Karpas-422 (cell line): ENCODE data around the gene NFATC4. TPM values are rescaled to one million over a fixed set of nuclear protein-coding genes. Genes with fewer than 3 reads are reported as not detected.
A peak's percentile ranks its signal among the peaks of the same experiment; 100 is the strongest.

ENCODE experiments used
- DNase-seq: peaks from one replicate; pipeline ENCODE4 v3.0.0-alpha.2; 2015
- H2AFZ ChIP-seq: fragments of 200-600 bp; sonication (generic); 2 replicates; pipeline ENCODE4 v1.6.1; 2014; ENCODE audit warnings: antibody characterized with exemption, low read length, mixed read lengths
- H3K27ac ChIP-seq: fragments of 200-600 bp; sonication (generic); 2 replicates; pipeline ENCODE4 v1.5.1; 2014; ENCODE audit warnings: mild to moderate bottlenecking, low read length, moderate library complexity
- H3K27me3 ChIP-seq: fragments of 200-600 bp; sonication (generic); 2 replicates; pipeline ENCODE4 v1.6.1; 2014; ENCODE audit warnings: low read length, mixed read lengths
- H3K36me3 ChIP-seq: fragments of 200-600 bp; sonication (generic); 2 replicates; pipeline ENCODE4 v1.6.1; 2014; ENCODE audit warnings: low read length, mixed read lengths; ENCODE audit not compliant: insufficient read depth
- H3K4me1 ChIP-seq: fragments of 200-600 bp; sonication (generic); 2 replicates; pipeline ENCODE4 v1.6.1; 2014; ENCODE audit warnings: mild to moderate bottlenecking, low read length, mixed read lengths
- H3K4me2 ChIP-seq: fragments of 200-600 bp; sonication (generic); 2 replicates; pipeline ENCODE4 v1.6.1; 2014; ENCODE audit warnings: low read length, low read depth, mild to moderate bottlenecking; ENCODE audit not compliant: poor library complexity, severe bottlenecking
- H3K4me3 ChIP-seq: fragments of 200-600 bp; sonication (generic); 2 replicates; pipeline ENCODE4 v1.5.1; 2014; ENCODE audit warnings: mild to moderate bottlenecking, antibody characterized with exemption, low read length, mixed read lengths
- H3K79me2 ChIP-seq: fragments of 200-600 bp; sonication (generic); 2 replicates; pipeline ENCODE4 v1.6.1; 2014; ENCODE audit warnings: mild to moderate bottlenecking, low read length, mixed read lengths
- H3K9ac ChIP-seq: fragments of 200-600 bp; sonication (generic); 2 replicates; pipeline ENCODE4 v1.6.0; 2014; ENCODE audit warnings: low read length
- H3K9me2 ChIP-seq: fragments of 200-600 bp; sonication (generic), shearing (Covaris generic); replicated peaks from 2 replicates; pipeline ENCODE4 v1.6.0; 2014; ENCODE audit warnings: mild to moderate bottlenecking, low read length, moderate library complexity; ENCODE audit not compliant: insufficient read depth
- H3K9me3 ChIP-seq: fragments of 300-700, 200-600 bp; sonication (generic); 2 replicates; pipeline ENCODE4 v1.6.1; 2014; ENCODE audit warnings: low read length, mixed read lengths
- H4K20me1 ChIP-seq: fragments of 200-600 bp; sonication (generic); 2 replicates; pipeline ENCODE4 v1.6.1; 2014; ENCODE audit warnings: mild to moderate bottlenecking, antibody characterized with exemption, low read length, low read depth; ENCODE audit not compliant: insufficient read depth
- total RNA-seq: library from RNA; depleted of rRNA; stranded (reverse); fragments of >200 nt; shearing (Covaris generic); gene quantifications from 2 replicates; pipeline ENCODE4 v1.2.3, GENCODE V29; 2014; ENCODE audit warnings: low replicate concordance

The NFATC4 gene
- total RNA-seq, 1 experiment from 2014 or later, result 19.9 TPM

DNA sequence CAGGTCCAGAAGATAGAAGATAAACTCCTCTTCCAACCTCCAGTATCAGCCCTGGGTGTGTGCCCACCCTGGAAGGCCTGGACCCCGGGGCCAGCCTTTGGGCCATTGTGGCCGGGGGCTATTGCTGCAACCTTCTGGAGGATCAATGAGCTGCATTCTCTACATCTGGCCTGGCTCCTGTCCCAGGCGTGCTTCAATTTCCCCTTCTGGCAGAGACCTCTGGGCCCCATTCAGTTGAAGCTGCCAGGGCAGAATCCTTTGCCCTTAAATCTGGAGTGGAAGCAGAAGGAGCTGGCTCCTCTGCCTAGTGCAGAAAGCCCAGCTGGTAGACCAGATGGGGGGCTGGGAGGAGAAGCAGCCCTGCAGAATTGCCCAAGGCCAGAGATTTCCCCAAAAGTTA lies 40.8 kb downstream of the NFATC4 start:
- H3K9me2 ChIP-seq, result no peaks in the 10 kb centered on the region
- DNase-seq, result no peak
- no peak overlapping the region for H3K4me2 ChIP-seq
- no peaks in the 10 kb centered on the region for H3K79me2 ChIP-seq
- no peak overlapping the region for H3K9ac ChIP-seq
- H2AFZ ChIP-seq, result no peak overlapping the region
- no peaks in the 10 kb centered on the region for H3K4me1 ChIP-seq
- no peaks in the 10 kb centered on the region for H3K9me3 ChIP-seq
- no peaks in the 10 kb centered on the region for H4K20me1 ChIP-seq
- H3K4me3 ChIP-seq, result no peak overlapping the region
- no peak overlapping the region for H3K27ac ChIP-seq
- no peaks in the 10 kb centered on the region for H3K36me3 ChIP-seq
- no peaks in the 10 kb centered on the region for H3K27me3 ChIP-seq

DNA sequence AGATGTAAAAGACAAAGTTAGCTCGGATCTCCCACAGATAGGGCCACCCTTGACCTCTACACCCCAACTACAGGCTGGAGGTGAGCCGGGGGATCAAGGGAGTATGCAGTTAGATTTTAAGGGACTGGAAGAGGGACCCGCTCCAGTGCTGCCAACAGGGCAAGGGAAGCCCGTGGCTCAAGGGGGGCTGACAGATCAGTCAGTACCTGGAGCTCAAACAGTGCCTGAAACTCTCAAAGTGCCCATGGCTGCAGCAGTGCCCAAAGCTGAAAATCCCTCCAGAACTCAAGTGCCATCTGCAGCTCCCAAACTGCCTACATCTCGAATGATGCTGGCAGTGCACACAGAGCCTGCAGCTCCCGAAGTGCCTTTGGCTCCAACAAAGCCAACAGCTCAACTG lies 41.2 kb downstream of the NFATC4 start:
- Histone ChIP-seq H3K9me3 (no peaks in the 10 kb centered on the region), H3K27me3 (no peaks in the 10 kb centered on the region), H3K79me2 (no peaks in the 10 kb centered on the region), H4K20me1 (no peaks in the 10 kb centered on the region), H3K4me1 (no peaks in the 10 kb centered on the region), H3K4me2 (no peak overlapping the region), H3K27ac (no peak overlapping the region), H2AFZ (no peak overlapping the region), H3K4me3 (no peak overlapping the region), H3K9me2 (no peaks in the 10 kb centered on the region), H3K9ac (no peak overlapping the region), H3K36me3 (no peaks in the 10 kb centered on the region)
- no peak for DNase-seq

DNA sequence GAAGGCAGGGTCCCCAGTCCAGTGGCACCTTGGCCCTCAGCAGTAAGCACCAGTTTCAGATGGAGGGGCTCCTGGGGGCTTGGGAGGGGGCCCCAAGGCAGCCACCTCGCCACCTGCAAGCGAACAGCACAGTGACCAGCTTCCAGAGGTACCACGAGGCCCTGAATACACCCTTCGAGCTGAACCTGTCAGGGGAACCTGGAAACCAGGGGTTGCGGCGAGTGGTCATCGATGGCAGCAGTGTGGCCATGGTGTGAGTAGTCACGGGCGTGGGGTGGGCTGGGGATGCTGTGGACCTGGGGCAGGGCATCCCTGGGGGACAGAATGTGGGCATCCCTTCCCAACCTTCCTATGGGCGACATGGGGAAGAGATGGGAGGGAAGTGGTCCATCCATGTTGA lies 42.0 kb downstream of the NFATC4 start:
- Histone ChIP-seq H3K4me3 (no peak overlapping the region), H3K4me1 (no peaks in the 10 kb centered on the region), H2AFZ (no peak overlapping the region), H3K4me2 (no peak overlapping the region), H3K9ac (no peak overlapping the region), H3K27me3 (no peaks in the 10 kb centered on the region), H3K79me2 (no peaks in the 10 kb centered on the region), H3K9me3 (no peaks in the 10 kb centered on the region), H3K27ac (no peak overlapping the region), H4K20me1 (no peaks in the 10 kb centered on the region), H3K9me2 (no peaks in the 10 kb centered on the region), H3K36me3 (no peaks in the 10 kb centered on the region)
- DNase-seq, result no peak

DNA sequence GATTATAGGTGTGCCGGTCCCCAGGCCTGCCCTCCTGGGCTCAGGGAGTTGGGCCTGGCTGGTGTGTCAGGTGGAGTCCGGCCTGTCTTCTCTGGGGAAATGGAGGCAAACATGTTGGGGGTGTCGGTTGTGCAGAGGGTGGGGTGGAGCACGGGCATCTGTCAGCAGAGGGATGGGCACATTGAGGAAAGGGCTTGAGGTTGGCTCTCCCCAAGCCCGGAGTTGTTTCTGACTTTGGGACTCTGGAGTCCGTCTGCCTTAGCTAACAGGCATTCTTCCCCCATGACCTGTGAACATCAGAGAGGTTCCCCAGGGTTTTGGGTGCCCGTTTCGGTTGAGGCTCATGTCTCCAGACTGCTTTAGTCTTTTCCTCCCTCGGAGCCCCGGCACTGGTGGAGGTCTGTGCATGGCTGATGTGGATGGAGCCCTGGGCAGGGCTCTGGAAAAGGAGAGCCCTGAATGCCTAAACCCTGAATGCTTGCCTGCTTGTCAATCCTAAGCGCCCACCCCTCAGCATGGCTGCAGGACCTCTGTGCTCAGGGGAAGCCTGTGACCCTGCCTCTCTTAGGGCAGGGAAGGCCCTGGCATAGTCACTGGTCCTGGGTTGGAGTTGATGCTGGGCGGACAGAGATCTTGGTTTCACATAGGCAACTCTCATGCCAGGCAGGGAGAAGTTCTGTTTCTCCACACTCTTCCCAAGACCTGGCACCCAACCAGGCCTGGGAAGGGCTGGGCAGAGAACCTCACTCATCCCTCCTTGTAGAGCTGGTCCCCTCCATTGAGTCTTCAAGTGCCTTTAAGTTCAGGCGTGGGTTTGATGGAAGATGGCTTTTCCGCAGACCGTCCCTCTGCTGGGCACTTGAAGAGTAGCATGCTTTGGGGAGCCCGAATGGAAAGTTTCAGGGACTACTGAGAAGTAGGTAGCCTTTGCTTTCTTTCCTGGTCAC lies 43.7 kb downstream of the NFATC4 start:
- no peak overlapping the region for H3K4me2 ChIP-seq
- peak; percentile 85 for DNase-seq
- H3K79me2 ChIP-seq, result no peaks in the 10 kb centered on the region
- no peak overlapping the region for H3K4me3 ChIP-seq
- H3K9me3 ChIP-seq, result no peaks in the 10 kb centered on the region
- no peaks in the 10 kb centered on the region for H3K27me3 ChIP-seq
- no peak overlapping the region for H3K27ac ChIP-seq
- H3K9me2 ChIP-seq, result no peaks in the 10 kb centered on the region
- no peaks in the 10 kb centered on the region for H3K36me3 ChIP-seq
- H3K4me1 ChIP-seq, result no peaks in the 10 kb centered on the region
- no peak overlapping the region for H2AFZ ChIP-seq
- no peak overlapping the region for H3K9ac ChIP-seq
- H4K20me1 ChIP-seq, result no peaks in the 10 kb centered on the region

DNA sequence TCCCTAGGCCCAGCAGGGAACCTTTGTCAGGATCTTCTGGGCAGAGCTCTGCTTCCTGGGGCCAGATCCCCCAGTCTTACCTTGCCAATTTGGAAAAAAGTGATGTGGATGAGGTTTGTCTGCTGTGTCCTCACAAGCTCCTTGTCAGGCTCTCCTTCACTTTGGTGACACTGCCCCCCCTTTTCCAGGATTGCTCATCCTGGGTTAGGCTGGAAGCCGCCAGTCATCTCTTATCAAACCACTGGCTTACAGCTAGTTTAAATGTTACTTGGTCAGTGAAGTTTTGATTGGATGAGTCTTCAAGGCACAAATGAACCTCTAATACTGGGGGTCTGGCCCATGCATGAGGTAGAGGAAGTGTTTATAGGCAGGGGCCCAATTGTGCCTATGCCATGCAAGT lies 46.1 kb downstream of the NFATC4 start:
- no peak for DNase-seq
- no peak overlapping the region for H3K27ac ChIP-seq

DNA sequence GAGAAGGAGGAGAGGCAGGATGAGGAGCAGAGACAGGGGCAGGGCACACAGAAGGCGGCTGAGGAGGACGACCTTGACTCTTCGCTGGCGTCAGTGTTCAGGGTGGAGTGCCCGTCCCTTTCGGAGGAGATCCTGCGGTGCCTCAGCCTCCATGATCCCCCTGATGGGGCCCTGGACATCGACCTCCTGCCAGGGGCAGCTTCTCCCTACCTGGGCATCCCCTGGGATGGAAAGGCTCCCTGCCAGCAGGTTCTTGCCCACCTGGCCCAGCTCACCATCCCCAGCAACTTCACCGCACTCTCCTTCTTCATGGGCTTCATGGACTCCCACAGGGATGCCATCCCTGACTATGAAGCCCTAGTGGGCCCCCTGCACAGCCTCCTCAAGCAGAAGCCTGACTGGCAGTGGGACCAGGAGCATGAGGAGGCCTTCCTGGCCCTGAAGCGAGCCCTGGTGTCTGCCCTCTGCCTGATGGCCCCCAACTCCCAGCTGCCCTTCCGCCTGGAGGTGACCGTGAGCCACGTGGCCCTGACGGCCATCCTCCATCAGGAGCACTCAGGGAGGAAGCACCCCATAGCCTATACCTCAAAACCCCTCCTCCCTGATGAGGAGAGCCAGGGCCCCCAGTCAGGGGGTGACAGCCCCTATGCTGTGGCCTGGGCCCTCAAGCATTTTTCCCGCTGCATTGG lies 46.9 kb downstream of the NFATC4 start:
- H2AFZ ChIP-seq, result no peak overlapping the region
- no peaks in the 10 kb centered on the region for H3K79me2 ChIP-seq
- no peak for DNase-seq
- H3K27ac ChIP-seq, result no peak overlapping the region
- H3K9me3 ChIP-seq, result no peaks in the 10 kb centered on the region
- no peak overlapping the region for H3K4me3 ChIP-seq
- H3K27me3 ChIP-seq, result no peaks in the 10 kb centered on the region
- H3K4me1 ChIP-seq, result no peaks in the 10 kb centered on the region
- no peaks in the 10 kb centered on the region for H3K36me3 ChIP-seq
- no peak overlapping the region for H3K9ac ChIP-seq
- H4K20me1 ChIP-seq, result no peaks in the 10 kb centered on the region
- no peaks in the 10 kb centered on the region for H3K9me2 ChIP-seq
- H3K4me2 ChIP-seq, result no peak overlapping the region

More for the DNA sequence above, 46.1 kb downstream of the NFATC4 start:
- Histone ChIP-seq H2AFZ (no peak overlapping the region), H4K20me1 (no peaks in the 10 kb centered on the region), H3K79me2 (no peaks in the 10 kb centered on the region), H3K4me2 (no peak overlapping the region), H3K4me3 (no peak overlapping the region), H3K9me3 (no peaks in the 10 kb centered on the region), H3K9ac (no peak overlapping the region), H3K9me2 (no peaks in the 10 kb centered on the region), H3K4me1 (no peaks in the 10 kb centered on the region), H3K36me3 (no peaks in the 10 kb centered on the region), H3K27me3 (no peaks in the 10 kb centered on the region)

DNA sequence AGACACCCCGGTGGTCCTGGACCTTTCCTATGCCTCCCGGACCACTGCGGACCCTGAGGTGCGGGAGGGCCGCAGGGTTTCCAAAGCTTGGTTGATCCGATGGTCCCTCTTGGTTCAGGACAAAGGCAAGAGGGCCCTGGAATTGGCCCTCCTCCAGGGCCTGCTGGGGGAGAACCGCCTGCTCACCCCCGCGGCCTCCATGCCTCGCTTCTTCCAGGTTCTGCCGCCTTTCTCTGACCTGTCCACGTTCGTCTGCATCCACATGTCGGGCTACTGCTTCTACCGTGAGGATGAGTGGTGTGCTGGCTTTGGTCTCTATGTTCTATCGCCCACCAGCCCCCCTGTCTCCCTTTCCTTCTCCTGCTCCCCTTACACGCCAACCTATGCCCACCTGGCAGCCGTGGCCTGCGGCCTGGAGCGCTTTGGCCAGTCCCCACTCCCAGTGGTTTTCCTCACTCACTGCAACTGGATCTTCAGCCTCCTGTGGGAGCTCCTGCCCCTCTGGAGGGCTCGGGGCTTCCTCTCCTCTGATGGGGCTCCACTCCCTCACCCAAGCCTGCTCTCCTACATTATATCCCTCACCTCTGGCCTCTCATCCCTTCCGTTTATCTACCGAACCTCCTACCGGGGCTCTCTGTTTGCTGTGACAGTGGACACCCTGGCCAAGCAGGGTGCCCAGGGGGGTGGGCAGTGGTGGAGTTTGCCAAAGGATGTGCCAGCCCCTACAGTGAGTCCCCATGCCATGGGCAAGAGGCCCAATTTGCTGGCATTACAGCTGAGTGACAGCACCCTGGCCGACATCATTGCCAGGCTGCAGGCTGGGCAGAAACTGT lies 47.7 kb downstream of the NFATC4 start:
- Histone ChIP-seq H3K9me2 (no peaks in the 10 kb centered on the region), H3K27ac (no peak overlapping the region)

More for the DNA sequence above, 47.7 kb downstream of the NFATC4 start:
- H3K27me3 ChIP-seq, result no peaks in the 10 kb centered on the region
- H3K9me3 ChIP-seq, result no peaks in the 10 kb centered on the region
- DNase-seq, result no peak
- no peak overlapping the region for H3K9ac ChIP-seq
- no peak overlapping the region for H3K4me3 ChIP-seq
- no peak overlapping the region for H2AFZ ChIP-seq
- H3K4me1 ChIP-seq, result no peaks in the 10 kb centered on the region
- H3K4me2 ChIP-seq, result no peak overlapping the region
- no peaks in the 10 kb centered on the region for H3K79me2 ChIP-seq
- no peaks in the 10 kb centered on the region for H4K20me1 ChIP-seq
- H3K36me3 ChIP-seq, result no peaks in the 10 kb centered on the region
